Dendritic cell treated with granulocyte-macrophage colony-stimulating factor and Interleukin-4, amounts not matched to agents 40 ng/mL and 50 ng/mL, for 4 days (primary cell): ENCODE measurements around the gene KRT86.
"Not testable (repeated sequence)": the region's sequence is repeated elsewhere in the genome, so short reads cannot be mapped to it uniquely, and the experiment has no call there.

Source experiments
- H3K27ac Mint-ChIP-seq: one replicate; pipeline ENCODE4 v1.8.0; 2022; ENCODE audit warnings: mild to moderate bottlenecking, mixed read lengths
- H3K27me3 Mint-ChIP-seq: one replicate; pipeline ENCODE4 v1.8.0; 2022; ENCODE audit warnings: mild to moderate bottlenecking, mixed read lengths
- H3K36me3 Mint-ChIP-seq: one replicate; pipeline ENCODE4 v1.8.0; 2022; ENCODE audit warnings: low read depth, mixed read lengths
- H3K4me1 Mint-ChIP-seq: one replicate; pipeline ENCODE4 v1.8.0; 2022; ENCODE audit warnings: low read depth, mixed read lengths
- H3K4me3 Mint-ChIP-seq: one replicate; pipeline ENCODE4 v1.8.0; 2022; ENCODE audit warnings: mild to moderate bottlenecking, moderate library complexity, mixed read lengths
- H3K9me3 Mint-ChIP-seq: one replicate; pipeline ENCODE4 v1.8.0; 2022; ENCODE audit warnings: mixed read lengths
- intact Hi-C: fragments of 100-400 bp; cut with micrococcal nuclease; formaldehyde crosslinking; loops from one replicate; pipeline ENCODE4 v1.15.0; 2022

KRT86 gene

GRCh38 chr12:52234223-52234810, 40.1 kb upstream of the KRT86 start:
- intact Hi-C loops = no loop called here
- Mint-ChIP-seq H3K27ac (no peak overlapping the region), H3K4me1 (peaks cover 61% of the 10 kb centered on the region), H3K4me3 (no peak overlapping the region), H3K27me3 (peaks cover 61% of the 10 kb centered on the region), H3K9me3 (no peaks in the 10 kb centered on the region), H3K36me3 (no peaks in the 10 kb centered on the region)

GRCh38 chr12:52235001-52235764, 39.3 kb upstream of the KRT86 start:
- Mint-ChIP-seq H3K9me3 (no peaks in the 10 kb centered on the region), H3K4me3 (no peak overlapping the region), H3K27ac (peak overlapping the region; percentile 45), H3K4me1 (peaks cover 54% of the 10 kb centered on the region), H3K36me3 (no peaks in the 10 kb centered on the region), H3K27me3 (peaks cover 61% of the 10 kb centered on the region)
- intact Hi-C loops = no loop called here

- H3K27ac Mint-ChIP-seq = peak overlapping the region; percentile 45
- H3K4me1 Mint-ChIP-seq = peaks cover 47% of the 10 kb centered on the region
- H3K4me3 Mint-ChIP-seq = no peak overlapping the region
- no peaks in the 10 kb centered on the region for H3K36me3 Mint-ChIP-seq
- H3K9me3 Mint-ChIP-seq = no peaks in the 10 kb centered on the region
- H3K27me3 Mint-ChIP-seq = peaks cover 55% of the 10 kb centered on the region
- intact Hi-C loops = no loop called here
Measured at GRCh38 chr12:52235822-52236361, 38.6 kb upstream of the KRT86 start.

GRCh38 chr12:52236386-52237050, 37.9 kb upstream of the KRT86 start:
- Mint-ChIP-seq H3K27ac (no peak overlapping the region), H3K36me3 (no peaks in the 10 kb centered on the region), H3K4me1 (peaks cover 47% of the 10 kb centered on the region), H3K9me3 (no peaks in the 10 kb centered on the region), H3K4me3 (no peak overlapping the region), H3K27me3 (peaks cover 51% of the 10 kb centered on the region)
- intact Hi-C loops = no loop called here

GRCh38 chr12:52238207-52238840, 36.1 kb upstream of the KRT86 start:
- Mint-ChIP-seq H3K9me3 (no peaks in the 10 kb centered on the region), H3K4me3 (no peak overlapping the region), H3K27ac (no peak overlapping the region), H3K4me1 (peaks cover 42% of the 10 kb centered on the region), H3K36me3 (no peaks in the 10 kb centered on the region), H3K27me3 (peaks cover 33% of the 10 kb centered on the region)
- intact Hi-C loops = no loop called here

GRCh38 chr12:52238916-52239646, 35.4 kb upstream of the KRT86 start:
- intact Hi-C loops = no loop called here
- H3K27ac Mint-ChIP-seq = no peak overlapping the region
- peaks cover 44% of the 10 kb centered on the region for H3K4me1 Mint-ChIP-seq
- H3K4me3 Mint-ChIP-seq = no peak overlapping the region
- no peaks in the 10 kb centered on the region for H3K9me3 Mint-ChIP-seq
- no peaks in the 10 kb centered on the region for H3K36me3 Mint-ChIP-seq
- peaks cover 28% of the 10 kb centered on the region for H3K27me3 Mint-ChIP-seq

- intact Hi-C loops = no loop called here
- no peaks in the 10 kb centered on the region for H3K9me3 Mint-ChIP-seq
- no peaks in the 10 kb centered on the region for H3K36me3 Mint-ChIP-seq
- no peak overlapping the region for H3K4me3 Mint-ChIP-seq
- H3K27ac Mint-ChIP-seq = no peak overlapping the region
- peaks cover 44% of the 10 kb centered on the region for H3K4me1 Mint-ChIP-seq
- peaks cover 21% of the 10 kb centered on the region for H3K27me3 Mint-ChIP-seq
Measured at GRCh38 chr12:52239767-52240166, 34.7 kb upstream of the KRT86 start.

GRCh38 chr12:52240247-52240646, 34.2 kb upstream of the KRT86 start:
- H3K4me3 Mint-ChIP-seq, H3K36me3 Mint-ChIP-seq, H3K9me3 Mint-ChIP-seq, intact Hi-C loops, H3K27ac Mint-ChIP-seq: not testable (repeated sequence)
- Mint-ChIP-seq H3K27me3 (peaks cover 20% of the 10 kb centered on the region), H3K4me1 (peaks cover 42% of the 10 kb centered on the region)

GRCh38 chr12:52241205-52241842, 33.1 kb upstream of the KRT86 start:
- intact Hi-C loops = no loop called here
- H3K4me3 Mint-ChIP-seq = no peak overlapping the region
- H3K27ac Mint-ChIP-seq = no peak overlapping the region
- no peaks in the 10 kb centered on the region for H3K9me3 Mint-ChIP-seq
- peaks cover 14% of the 10 kb centered on the region for H3K27me3 Mint-ChIP-seq
- H3K4me1 Mint-ChIP-seq = peaks cover 38% of the 10 kb centered on the region
- H3K36me3 Mint-ChIP-seq = no peaks in the 10 kb centered on the region

- Mint-ChIP-seq H3K27me3 (peaks cover 16% of the 10 kb centered on the region), H3K4me3 (no peak overlapping the region), H3K27ac (peak overlapping the region; percentile 44), H3K36me3 (no peaks in the 10 kb centered on the region), H3K4me1 (peaks cover 36% of the 10 kb centered on the region), H3K9me3 (no peaks in the 10 kb centered on the region)
- intact Hi-C loops = no loop called here
Measured at GRCh38 chr12:52242442-52243258, 31.8 kb upstream of the KRT86 start.

GRCh38 chr12:52243259-52243855, 31.1 kb upstream of the KRT86 start:
- intact Hi-C loops = no loop called here
- Mint-ChIP-seq H3K4me3 (no peak overlapping the region), H3K4me1 (peaks cover 36% of the 10 kb centered on the region), H3K36me3 (no peaks in the 10 kb centered on the region), H3K27me3 (peaks cover 22% of the 10 kb centered on the region), H3K27ac (peak overlapping the region; percentile 85), H3K9me3 (no peaks in the 10 kb centered on the region)

GRCh38 chr12:52243856-52244614, 30.4 kb upstream of the KRT86 start:
- Mint-ChIP-seq H3K27me3 (peaks cover 29% of the 10 kb centered on the region), H3K27ac (peak overlapping the region; percentile 85), H3K4me3 (no peak overlapping the region), H3K4me1 (peaks cover 36% of the 10 kb centered on the region), H3K36me3 (no peaks in the 10 kb centered on the region), H3K9me3 (no peaks in the 10 kb centered on the region)
- intact Hi-C loops = no loop called here
